ENCODE results near the gene CD59.
"Not testable (repeated sequence)": the region's sequence is repeated elsewhere in the genome, so short reads cannot be mapped to it uniquely, and the experiment has no call there.

The CD59 gene

DNA sequence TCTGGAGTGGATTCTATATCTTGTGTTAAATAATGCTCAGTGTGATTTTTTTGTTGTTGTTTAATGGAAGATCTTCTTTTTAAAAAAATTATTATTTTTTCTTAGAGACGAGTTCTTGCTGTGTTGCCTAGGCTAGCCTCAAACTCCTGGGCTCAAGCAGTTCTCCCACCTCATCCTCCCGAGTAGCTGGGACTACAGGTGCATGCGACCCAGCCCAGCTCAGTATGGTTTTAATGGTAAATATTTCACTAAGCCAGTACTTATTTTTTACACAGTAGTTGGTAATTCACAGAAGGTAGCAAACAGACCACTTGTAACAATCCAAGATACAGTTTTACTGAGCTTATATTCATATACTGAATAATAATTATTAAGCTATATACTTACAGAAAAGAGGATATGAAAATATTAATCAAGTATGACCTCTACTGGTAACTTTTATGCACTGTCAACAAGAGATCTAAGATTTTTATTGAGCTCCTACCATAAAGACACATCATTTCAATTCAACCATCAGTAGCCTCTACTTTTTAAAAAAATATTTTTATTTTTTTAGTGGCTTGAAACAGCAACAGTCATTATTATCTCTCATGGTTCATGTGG is 6.1 kb upstream of the CD59 start:
- no peak for DNase-seq

DNA sequence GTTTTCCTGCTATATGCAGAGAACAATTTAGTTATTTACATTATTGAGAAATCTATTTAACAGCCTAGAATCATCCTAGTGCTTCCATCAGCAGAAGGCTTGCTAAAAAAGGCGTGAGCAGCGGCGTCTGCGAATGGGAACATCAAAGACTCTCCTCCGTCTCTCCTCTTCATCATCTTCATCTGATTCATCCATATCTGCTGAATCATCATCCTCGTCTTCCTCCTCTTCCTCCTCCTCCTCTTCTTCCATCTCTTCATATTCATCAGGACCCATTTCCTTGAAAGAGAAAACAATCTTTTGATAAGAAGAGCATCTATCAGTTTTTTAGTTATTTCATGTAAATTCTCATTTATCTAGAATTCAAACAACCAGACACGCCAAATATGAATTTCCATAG is 5.6 kb upstream of the CD59 start:
- no peak for DNase-seq

DNA sequence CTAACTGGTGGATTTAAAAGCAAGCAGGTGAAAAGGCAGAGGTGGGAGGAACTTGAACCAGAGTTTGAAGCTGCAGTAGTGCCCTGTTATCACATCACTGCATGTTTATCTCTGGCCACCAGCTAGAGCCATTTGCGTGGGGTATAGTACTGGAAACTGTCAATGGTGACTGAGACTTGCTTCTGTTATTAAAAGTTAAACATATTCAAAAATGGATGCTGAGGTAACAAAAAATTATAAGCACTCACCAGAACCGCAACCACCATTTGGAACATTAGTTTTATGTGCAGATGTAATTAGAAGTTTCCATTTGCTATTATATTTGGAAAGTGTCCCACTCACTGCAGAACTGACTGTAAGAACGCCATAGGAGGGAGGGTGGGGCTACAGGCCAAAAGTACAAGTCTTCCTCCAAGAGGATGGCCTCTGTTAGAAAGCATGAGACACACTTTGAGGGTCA is 1.2 kb upstream of the CD59 start:
- no peak for DNase-seq

DNA sequence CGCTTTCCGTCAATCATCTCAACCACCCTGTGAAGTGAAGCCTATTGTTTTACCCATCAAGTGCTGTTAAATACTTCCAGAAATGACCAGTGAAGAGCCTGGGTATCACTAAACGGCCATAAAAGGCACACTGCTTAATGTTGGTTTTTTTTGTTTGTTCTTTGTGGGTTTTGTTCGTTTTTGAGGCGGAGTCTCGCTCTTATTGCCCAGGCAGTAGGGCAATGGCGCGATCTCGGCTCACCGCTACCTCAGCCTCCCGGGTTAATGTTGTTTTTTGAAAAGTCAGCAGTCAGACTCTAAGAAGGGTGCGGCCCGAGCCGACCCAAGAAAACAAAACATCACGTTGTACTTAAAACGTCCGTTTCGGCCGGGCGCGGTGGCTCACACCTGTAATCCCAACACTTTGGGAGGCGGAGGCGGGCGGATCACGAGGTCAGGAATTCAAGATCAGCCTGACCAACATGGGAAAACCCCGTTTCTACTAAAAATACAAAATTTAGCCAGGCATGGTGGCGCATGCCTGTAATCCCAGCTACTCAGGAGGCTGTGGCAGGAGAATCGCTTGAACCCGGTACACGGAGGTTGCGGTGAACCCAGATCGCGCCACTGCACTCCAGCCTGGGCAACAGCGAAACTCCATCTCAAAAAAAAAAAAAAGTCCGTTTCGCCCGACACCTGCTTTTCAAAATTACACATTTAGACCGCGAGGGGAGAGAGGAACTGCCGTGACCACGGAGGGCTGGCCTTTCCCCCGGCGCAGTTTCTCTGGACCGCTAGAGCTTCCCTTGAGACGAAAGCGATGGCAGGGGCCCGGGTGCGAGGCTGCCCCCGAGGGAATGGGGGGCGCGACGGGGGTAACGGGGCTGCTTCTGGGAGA is 714 bp downstream of the CD59 start:
- no peak for DNase-seq

DNA sequence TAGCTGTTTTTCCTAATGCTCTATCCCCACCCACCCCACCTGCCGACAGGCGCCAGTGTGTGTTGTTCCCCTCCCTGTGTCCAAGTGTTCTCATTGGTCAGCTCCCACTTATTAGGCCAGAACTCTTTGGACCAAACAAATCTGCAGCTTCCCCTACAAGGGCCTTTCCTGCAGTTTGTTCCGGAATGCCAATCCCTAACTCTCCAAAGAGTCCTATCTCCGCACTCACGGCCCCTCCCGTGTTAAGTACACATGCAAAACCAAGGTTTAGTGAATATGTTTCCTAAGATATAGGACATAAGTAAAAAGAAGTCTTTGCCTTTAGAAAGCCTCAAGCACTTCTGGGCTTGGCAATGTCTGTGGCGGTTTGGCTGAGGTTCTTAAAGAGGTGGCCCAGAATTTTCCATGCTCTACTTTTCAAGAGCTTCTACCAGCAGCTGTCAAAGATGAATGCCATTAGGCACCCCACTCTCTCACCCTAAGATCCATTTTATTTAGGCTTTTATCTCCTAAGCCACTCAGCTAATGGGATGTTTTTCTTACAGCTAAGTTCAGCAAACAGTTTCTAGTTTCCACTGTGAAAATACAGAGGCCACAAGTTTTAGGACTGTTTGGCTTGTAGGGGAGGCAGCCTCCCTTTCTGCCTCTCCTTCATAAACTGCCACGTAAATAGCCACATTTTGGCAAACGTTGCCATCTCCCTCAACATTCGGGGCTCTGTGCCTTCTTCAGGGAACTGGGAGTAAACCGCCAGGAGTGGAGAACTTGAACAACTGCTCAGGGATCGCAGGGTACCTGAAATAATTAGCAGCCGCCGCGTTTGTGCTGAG is 1.6 kb downstream of the CD59 start:
- DNase-seq, result no peak

DNA sequence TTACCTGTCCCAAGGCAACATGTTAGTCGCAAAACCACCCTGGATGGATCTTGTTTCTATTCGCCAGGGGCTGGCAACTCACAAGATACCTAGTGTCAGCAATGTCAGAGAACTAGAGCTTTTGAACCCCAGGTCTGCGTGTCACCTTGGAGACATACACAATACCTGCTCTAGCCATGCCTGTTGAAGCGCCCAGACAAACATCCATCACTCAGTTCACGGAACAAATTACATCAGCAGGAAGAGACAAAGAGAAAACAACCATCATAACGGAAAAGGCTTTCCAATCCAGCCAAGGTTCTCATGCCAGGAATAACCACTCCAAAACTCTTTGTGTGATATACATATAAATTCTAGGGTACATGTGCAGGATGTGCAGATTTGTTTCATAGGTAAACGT is 2.2 kb downstream of the CD59 start:
- no peak for DNase-seq

DNA sequence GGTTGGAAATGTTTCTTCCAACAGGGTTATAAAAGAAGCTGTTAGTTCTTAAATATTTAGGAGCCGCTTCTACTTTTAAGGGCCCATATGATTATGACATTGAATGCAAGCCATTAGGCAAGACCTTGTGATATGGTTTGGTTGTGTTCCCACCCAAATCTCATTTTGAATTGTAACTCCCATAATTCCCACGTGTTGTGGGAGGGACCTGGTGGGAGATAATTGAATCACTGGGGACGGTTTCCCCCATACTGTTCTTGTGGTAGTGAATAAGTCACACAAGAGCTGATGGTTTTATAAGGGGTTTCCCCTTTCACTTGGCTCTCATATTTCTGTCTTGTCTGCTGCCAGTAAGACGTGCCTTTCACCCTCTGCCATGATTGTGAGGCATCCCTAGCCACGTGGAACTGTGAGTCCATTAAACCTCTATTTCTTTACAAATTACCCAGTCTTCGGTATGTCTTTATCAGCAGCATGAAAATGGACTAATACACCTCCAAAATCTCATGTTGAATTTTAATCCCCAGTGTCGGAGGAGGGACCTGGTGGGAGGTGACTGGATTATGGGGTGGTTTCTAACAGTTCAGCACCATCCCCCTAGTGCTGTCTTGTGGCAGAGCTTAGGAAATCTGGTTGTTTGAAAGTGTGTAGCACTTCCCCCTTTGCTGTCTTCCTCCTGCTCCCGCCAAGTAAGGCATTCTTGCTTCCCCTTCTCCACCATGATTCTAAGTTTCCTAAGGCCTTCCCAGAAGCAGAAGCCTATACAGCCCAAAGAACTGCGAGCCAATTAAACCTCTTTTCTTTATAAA is 4.3 kb downstream of the CD59 start:
- DNase-seq, result no peak

DNA sequence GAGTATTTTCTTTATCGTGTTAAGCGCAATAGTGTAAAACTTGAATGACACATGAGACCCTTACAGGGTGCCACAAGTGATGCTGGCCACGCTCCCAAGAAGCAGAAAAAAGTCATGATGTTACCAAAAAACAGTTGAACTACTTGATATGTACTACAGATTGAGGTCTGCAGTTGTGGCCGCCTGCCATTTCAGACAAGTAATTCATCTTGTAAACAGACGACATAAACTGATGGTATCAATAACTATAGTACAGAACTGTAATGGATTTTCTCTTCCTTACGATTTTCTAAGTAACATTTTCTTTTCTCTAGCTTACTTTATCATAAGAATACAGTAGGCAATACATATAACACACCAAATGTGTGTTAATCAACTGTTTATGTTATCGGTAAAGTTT is 5.5 kb downstream of the CD59 start:
- no peak for DNase-seq

DNA sequence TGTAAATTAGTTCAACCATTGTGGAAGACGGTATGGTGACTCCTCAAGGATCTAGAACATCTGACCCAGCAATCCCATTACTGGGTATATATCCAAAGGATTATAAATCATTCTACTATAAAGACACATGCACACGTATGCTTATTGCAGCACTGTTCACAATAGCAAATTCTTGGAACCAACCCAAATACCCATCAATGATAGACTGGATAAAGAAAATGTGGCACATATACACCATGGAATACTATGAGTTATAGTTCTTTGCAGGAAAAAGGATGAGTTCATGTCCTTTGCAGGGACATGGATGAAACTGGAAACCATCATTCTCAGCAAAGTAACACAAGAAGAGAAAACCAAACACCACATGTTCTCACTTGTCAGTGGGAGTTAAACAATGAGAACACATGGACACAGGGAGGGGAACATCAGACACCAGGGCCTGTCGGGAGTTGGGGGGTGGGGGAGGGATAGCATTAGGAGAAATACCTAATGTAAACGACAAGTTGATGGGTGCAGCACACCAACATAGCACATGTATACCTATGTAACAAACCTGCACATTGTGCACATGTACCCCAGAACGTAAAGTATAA is 7.1 kb downstream of the CD59 start:
- DNase-seq, result not testable (repeated sequence)

DNA sequence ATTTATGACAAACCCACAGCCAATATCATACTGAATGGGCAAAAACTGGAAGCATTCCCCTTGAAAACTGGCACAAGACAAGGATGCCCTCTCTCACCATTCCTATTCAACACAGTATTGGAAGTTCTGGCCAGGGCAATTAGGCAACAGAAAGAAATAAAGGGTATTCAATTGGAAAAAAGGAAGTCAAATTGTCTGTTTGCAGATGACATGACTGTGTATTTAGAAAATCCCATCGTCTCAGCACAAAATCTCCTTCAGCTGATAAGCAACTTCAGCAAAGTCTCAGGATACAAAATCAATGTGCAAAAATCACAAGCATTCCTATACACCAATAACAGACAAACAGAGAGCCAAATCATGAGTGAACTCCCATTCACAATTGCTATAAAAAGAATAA is 8.7 kb downstream of the CD59 start:
- DNase-seq, result not testable (repeated sequence)

DNA sequence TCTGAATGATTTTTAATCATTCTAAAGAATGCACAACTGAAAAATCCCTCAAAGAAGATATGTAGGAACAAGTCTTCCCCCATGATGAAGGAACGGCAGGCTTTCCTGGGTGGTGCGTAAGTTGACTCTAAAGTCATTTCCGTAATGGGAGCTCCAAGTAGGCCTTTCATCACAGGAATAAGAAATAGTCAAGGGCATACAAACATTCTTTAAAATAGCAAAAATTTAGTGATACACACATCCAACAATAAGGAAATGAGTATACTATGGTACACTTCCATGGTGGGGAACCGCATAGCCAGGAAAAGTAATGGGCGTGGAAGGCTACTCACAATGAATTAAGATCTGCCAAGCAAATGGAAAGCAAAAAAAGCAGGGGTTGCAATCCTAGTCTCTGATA is 10.7 kb downstream of the CD59 start:
- DNase-seq, result no peak

DNA sequence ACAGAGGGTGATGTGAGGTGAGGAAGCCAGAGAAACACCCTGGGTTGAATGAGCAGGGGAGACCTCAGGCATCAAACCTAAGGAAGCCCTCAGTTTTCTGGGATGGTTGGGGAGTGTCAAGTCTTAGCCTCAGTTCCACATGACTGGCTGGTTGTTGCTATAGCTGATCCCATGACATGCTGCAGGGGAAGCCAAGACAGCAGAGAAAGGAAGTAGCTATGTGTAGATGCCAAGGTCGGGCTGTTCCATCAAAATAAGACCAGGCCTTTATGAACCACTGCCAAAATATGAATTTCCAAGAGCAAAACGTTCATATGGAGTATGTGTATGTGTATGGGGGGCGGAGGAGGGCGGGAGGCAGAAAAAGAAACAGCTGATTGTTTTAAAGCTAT is 11.6 kb downstream of the CD59 start:
- no peak for DNase-seq

DNA sequence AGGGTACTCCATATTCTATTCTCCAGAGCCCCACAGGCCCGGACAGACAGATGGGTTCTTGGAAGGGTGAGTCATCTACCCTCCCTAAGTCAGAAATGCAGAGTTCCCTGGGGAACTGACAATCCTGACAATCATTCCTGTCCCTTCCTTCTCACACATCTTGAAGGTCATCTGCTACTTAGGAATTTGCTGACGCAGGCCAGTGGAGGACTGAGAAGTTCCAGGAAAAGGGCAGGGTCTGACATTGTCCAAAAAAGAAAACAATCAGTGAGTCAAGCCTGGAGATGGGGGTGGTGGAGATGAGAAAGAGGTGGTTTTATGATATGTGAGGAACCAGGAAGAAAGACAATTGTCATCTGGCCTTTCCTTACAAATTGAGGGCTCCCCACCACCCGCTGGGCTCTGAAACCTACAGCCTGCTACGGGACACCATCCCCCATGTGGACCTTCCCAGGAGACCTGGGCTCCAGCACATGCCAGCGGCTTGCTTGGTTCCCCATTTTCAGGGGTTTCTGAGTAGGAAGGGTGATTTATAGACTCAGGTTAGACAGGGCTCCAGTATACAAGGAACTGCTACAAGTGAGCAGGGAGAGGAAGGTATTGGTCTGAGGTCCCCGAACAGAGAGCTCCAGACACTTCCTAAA is 12.9 kb downstream of the CD59 start:
- DNase-seq, result no peak

DNA sequence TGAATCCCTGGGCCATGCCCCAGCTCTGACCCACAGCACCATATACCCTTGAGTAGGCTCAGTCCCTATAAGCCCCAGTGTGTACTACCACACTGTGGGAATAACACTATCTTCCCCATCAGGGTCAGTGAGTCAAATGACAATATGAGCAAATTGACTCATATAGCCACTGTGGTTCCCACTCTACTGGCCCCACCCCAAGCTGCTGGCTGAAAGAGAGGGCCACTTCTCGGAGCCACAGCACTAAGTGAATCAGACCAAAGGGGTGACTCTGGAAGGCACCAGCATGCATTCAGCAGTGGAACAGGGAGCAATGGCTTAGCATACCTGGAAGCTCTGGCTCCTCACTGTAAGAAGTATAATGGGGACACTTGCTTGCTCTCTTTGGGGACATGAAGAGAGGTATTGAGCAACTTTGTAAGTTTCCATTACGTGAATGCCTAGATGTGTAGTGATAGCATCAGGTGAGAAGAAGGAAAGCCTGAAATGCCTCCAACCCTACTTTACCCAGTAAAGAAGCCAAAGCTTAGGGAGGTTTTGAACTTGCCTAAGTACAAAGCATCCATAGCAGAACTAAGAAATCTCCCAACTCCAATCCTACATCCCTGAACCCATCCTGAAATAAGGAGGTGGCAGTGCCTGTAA is 13.5 kb downstream of the CD59 start:
- DNase-seq, result no peak

DNA sequence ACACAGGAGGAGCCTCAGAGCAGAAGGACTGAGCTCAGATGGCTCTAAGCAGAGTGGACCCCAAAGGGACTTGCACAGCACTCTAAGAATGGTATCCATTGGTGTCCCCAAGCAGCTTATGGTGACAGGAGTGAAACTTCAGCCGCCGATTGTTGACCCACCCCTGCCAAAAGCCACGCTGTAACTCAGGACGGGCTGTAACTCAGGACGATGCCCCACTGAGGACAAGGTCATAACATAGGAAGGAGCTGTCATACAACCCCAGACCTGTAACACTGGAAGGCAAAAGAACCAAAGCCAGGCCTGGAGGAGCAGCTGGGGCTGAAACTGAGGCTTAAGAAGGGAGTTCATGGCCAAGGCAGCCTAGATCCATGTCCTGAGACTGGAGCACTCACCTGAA is 14.2 kb downstream of the CD59 start:
- DNase-seq, result no peak

DNA sequence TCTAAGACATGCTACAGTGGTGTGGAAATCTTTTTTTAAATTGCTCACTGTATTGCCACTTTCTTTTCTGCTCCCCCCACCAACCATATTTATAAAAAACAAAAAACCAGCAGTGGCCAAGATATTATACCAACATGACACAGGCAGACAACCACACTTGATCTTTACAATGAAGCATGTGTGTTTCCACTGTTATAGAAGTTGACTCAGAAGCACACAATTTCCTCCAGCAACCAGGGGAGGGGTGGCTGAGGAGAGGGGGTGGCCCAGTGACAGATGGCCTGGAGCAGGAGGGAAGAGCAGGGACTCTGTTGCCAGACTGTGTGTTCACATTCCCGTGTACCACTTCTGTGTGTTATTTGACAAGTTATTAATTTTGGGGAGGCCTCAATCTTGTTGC is 14.8 kb downstream of the CD59 start:
- DNase-seq, result no peak

DNA sequence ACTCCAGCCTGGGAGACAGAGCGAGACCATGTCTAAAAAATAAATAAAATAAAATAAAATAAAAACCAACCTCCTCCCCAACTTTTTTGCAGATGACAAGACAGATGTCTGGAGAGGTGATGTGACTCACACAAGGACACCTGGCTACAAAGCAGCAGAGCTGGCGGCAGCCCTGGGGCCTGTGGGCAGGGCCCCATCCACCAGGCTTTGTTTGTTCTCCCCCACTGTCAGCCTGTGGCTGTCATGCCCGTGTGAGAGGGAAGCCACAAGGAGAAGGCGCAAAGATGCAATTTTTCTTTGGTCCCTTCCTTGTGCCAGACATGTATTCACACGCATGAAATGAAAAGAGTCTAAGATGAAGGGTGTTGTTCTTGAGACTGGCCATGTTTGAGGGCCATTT is 16.6 kb downstream of the CD59 start:
- DNase-seq, result no peak

DNA sequence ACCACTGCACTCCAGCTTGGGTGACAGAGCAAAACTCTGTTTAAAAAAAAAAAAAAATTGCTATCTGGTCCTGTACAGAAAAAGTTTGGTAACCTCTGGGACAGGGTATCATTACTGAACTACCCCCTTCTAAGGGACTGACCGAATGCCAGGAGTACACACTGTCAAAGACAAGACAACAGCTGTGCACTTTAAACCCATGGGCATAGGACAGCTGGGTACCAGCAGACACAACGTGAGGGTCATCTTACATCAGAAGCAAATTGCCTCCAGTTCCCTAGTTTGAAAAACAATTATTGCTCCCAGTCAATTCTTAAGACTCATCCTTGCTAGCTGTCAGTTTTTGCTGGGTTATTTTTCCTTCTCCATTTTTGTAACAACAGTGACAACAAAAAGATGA is 17.8 kb downstream of the CD59 start:
- DNase-seq, result no peak

DNA sequence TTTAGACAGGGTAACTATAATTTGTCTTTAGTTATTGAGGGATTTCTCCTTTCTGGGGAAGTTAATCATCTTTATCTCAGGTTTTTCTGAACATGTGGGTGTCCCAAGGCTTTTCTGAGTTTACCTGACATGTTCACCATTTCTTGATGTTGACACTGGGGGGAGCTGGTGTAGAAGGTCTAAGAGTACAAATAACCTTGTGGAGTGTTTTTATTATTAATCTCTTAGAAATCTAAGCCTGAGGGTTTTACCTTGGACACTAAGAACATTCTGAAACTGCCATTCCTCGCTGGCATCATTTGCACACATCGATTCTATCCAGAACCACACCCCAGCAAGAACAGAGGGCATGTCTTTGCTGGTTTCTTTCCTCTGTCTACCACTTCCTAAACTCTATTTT is 20.0 kb downstream of the CD59 start:
- DNase-seq, result no peak

DNA sequence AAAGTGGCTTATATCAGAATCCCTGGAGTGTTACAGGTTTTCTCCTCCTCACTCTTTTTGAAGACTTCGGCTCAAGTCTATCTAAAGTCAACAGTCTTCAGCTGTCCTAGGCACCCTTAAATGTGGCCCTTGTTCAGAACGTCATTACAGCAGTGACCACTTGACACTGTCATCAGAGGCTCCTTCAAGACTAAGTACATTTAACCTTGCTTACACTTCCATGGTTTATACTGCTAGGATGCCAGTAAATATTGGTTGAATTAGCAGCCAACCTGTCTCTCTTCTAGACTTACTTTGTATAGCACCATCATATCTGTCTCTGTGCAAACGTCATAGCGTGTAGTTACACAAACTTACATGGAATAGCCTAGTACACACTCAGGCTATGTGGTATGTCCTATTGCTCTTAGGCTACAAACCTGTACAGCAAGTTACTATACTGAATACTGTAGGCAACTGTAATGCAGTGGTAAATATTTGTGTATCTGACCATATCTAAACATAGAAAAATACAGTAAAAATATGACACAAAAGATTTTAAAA is 22.3 kb downstream of the CD59 start:
- no peak for DNase-seq
